Measurements from ENCODE around the gene ZDHHC19.
"Not testable (repeated sequence)": the region's sequence is repeated elsewhere in the genome, so short reads cannot be mapped to it uniquely, and the experiment has no call there.

The ZDHHC19 gene

GRCh38 chr3:196222876-196223595 lies 11.8 kb upstream of the ZDHHC19 start:
- DNase-seq: no peak

DNA sequence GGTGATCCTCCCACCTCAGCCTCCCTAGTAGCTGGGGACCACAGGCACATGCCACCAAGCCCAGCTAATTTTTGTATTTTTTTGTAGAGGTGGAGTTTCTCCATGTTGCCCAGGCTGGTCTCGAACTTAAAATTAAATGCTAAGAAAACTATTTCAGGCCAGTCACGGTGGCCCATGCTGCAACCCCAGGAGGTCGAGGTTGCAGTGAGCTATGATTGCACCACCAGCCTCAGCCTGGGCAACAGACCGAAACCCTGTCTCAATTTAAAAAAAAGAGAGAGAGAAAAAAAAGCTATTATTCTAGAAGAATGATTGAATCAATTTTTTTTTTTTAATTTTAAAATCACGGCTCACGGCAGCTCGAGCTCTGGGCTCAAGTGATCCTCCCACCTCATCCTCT lies 9.8 kb upstream of the ZDHHC19 start:
- no peak for DNase-seq

DNA sequence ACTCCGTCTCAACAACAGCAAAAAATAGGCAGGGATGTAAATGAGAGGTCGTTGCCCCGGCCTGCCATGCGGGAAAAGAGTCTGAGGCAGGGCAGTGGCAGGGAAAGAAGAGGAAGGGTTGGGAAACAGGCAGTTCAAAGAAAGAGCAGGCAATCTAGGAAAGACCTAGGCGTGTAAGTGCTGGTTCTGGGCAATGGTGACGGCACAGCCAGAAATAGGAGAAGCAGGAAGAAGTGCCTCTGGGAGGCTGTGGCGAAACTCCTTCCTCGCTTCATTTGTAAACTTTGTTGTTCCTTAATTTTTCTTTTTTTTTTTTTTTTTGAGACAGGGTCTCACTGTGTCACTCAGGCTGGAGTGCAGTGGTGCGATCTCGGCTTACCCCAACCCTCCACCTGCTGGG lies 9.4 kb upstream of the ZDHHC19 start:
- no peak for DNase-seq

DNA sequence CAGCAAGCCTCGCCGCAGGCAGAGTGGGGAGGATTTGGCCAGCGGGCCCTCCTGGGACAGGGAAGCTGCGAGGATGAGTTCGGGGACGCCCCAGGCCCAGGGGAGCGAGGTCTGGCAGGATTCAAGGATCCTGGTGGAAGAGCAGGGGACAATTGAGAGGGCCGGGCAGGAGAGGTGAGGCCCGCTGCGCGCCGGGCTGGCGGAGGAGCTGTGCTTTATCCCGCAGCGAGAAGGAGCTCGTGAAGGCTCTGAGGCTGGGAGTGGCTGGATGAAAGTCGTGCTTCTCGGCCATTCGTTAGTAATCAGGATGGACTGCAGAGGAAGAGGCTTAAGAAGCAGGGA lies 8.7 kb upstream of the ZDHHC19 start:
- no peak for DNase-seq

DNA sequence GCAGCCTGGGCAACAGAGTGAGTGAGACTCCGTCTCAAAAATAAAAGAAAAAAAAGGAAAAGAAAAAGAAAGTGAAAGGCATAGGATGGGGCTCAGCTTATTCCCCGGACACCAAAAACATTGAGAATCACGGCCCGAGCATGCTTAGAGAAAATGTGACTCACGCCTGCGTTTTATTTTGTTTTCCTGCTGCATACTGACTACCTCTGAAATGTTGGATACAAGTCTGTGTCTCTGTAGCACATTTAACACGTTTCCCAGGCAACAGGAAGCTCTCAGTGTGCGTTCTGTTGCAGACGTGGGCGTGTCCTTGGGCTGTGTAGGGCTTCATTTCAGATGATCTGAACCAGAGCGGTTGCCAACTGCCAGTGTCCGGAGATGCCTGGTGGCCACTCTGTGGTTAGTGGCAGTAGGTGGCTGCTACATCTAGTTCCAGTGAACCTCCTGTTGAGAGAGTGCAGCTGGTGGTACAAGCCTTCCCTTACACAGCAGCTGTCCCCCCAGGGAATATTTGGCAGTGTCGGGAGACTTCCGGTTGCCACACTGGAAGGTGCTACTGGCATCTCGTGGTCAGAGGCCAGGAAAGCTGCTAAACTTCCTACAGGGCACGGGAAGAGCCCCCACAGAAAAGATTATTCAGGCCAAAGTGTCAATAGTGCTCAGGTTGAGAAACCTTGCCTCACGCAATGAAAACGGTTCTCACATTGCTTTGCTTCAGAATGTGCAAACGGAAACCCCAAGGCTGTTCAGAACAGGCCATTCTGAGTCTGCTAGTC lies 8.2 kb upstream of the ZDHHC19 start:
- DNase-seq: no peak

DNA sequence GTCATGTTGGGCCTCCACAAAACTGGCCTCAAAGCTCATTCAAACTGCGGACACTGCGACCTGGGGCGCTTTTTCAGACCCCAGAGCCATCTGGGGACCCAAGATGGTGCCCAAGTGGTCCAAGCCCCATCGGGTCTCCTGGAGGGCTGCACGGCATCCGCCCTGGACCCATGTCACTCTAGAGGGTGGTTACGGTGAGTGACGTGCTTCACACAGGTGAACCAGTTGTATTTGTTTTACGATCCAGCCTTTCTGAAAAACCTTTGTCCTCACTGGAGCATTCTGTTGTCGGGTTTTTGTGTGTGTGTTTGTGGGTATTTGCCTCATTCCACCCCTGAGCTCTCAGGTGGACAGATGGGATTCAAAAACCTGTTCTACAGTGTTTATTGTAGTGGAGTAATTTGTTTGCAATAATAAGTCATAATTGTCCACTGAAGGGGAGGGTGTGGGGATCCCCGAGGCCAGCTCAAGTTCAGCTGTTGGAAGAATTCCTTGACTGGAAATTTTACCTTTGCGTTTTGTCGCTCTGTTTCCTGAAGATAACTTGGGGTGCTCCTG lies 7.0 kb upstream of the ZDHHC19 start:
- DNase-seq: no peak

- DNase-seq: no peak
Observed at GRCh38 chr3:196217307-196218154, 6.3 kb upstream of the ZDHHC19 start.

DNA sequence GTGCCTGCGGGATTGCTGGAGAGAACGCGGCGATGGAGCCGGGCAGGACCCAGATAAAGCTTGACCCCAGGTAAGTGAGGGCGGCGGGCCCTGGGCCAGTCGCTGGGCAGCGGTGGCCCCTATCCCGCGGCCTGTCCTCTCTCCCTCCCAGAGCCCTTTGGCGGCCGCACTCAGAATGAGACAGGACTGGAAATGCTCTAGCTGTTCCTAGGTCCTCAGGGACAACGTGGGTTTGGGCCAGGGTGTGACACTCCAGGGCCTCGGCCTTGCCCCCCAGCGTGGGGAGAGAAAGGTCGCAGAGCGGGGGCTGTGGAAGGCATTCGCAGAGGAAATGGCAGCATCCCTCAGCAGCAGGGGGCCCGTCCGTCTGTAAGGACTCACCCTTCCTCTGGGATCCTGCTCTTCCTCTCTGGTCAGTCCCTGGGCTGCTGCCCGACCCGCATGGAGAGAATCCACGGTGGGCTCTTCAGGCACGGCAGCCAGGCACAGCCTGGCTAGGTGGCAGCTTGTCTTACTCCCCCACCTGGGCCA lies 5.5 kb upstream of the ZDHHC19 start:
- no peak for DNase-seq

- DNase-seq: no peak
Observed at GRCh38 chr3:196216089-196216564, 4.9 kb upstream of the ZDHHC19 start, which contains the start of gene SLC51A. SLC51A (plus strand) TSS chr3:196216534; CDS start chr3:196216713, 179 bp downstream.

GRCh38 chr3:196215493-196216020 lies 4.4 kb upstream of the ZDHHC19 start:
- no peak for DNase-seq

GRCh38 chr3:196214783-196215441 lies 3.7 kb upstream of the ZDHHC19 start:
- DNase-seq: no peak

GRCh38 chr3:196209944-196210672 lies 1.1 kb downstream of the ZDHHC19 start:
- not testable (repeated sequence) for DNase-seq

DNA sequence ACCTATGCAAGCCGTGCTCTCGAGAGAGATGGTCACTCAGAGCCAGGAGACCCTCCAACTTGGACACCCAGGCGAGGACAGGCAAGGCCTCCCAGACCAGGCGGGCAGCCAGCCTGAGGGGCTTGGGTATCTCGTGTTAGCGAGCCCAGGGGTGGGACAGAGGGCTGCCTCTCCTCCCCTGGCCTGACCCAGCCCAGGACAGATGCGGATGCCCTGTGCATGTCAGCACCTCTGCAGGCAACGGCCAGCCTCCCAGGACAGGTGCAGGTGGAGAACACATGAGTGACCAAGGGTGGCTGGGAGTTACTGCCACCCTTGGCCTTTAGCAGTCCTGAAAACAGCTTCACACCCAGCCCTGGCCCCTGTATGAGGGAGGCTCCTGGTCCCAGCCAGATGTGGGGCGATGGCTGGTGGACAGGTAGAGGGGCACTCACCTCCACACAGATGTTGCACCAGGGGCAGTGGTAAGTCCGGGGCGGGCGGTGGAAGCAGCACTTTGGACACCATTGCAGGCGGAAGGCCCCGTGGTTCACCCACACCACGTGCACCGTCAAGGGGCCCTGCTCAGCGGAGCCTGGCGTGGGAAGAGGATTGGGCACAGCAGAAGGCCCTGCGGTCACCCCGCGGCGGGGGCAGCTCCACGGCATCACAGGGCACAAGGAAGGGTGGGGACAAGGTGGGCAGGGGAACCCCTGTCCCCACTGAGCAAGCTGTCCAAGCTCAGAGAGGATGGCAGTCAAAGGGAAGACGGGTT lies 2.1 kb downstream of the ZDHHC19 start:
- no peak for DNase-seq

DNA sequence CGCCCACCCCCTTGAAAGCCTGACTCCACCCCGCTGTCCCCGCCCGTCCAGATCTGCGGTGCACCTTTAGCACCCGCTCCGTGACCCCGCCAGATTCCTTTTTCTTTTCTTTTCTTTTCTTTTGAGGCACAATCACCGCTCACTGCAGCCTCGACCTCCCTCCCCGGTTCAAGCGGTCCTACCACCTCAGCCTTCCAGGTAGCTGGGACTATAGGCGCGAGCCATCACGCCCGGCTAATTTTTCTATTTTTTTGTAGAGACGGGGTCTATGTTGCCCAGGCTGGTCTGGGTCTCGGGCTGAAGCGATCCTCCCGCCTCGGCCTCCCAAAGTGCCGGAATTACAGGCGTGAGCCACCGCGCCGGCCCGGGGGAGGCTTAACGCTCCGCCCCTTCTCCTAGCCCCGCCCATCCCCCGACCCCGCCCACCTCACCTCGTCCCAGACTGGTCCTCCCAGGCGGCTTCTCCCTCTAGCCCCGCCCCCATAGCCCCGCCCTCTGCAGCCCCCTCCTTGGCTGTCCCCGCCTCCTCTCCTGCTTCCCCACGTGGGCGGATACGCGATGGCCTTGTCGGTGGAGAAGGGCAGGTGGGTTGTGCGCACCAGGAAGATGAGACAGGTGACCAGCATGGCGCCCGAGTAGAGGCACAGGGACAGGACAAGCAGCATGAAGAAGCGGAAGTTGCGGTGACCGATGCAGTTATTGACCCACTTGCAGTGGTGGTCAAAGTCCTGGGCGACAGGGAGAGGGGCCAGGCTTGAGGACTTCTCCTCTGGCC lies 3.2 kb downstream of the ZDHHC19 start:
- peak; percentile 88 for DNase-seq

DNA sequence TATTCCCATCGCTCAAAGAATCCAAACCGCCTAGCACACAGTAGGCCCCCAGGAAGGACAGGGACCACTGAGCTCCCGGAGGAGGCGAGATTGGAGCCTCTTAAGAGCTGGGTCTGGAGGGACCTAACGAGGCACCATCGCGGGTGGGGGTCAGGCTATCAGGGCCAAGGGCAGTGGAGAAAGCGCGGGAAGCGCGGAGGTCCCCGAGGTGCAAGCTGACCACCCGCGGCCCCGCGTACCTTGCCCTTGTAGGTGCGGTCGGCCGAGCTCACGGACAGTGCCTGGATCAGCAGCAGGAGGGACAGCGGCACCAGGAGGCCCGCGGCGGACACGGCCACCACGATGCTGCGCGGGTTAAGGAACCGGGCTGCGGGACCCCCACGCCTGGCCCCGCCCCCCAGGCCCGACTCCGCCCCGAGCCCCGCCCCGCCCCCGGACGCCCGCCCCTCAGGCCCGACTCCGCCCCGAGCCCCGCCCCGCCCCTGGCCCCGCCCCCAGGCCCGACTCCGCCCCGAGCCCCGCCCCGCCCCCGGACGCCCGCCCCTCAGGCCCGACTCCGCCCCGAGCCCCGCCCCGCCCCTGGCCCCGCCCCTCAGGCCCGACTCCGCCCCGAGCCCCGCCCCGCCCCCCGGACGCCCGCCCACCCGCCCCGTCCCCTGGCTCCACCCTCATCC lies 3.9 kb downstream of the ZDHHC19 start:
- no peak for DNase-seq

DNA sequence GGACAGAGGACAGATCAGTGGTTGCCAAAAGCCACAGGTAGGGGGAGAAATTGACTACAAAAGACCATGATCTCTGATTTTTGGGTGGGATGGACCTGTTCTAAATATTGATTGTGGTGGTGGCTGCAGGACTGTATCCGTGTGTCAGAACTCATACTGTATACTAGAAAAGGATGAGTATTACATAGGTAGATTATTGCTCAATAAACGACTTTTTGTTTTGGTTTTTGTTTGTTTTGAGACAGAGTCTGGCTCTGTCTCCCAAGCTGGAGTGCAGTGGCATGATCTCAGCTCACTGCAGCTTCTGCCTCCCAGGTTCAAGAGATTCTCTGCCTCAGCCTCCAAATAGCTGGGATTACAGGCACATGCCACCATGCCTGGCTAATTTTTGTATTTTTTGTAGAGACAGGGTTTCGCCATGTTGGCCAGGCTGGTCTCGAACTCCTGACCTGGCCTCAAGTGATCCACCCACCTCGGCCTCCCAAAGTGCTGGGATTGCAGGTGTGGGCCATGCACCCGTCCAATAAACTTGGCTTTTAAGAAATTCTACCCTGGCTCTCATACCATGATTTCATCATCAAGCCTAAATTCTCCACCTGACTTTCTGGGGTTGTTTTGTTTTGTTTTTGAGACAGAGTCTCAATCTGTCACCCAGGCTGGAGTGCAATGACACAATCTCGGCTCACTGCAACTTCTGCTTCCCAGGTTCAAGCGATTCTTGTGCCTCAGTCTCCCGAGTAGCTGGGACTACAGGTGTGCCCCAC lies 5.6 kb downstream of the ZDHHC19 start:
- DNase-seq: not testable (repeated sequence)

- no peak for DNase-seq
Observed at GRCh38 chr3:196203846-196204245, 7.4 kb downstream of the ZDHHC19 start.

DNA sequence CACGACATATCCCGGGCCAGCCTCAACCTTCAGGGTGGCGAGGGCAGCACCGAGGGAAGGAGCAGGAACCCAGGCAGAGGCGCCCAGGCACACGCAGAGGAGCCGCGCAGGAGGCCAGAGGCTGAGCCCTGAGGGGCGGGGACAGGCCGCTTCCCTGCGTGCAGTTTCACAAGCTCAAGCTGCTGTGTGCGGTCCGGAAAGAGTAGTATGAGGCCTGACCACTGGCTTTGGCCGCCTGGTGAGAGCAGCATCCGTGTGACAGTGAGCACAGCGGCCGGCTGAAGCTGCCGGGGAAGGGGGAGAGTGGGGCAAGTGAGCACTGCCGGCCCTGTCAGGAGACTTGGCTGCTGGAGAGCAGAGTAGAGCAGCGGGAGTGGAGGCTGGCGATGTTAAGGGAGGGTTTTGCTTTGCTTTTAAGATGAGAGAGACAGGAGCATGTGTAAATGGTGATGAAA lies 8.7 kb downstream of the ZDHHC19 start:
- no peak for DNase-seq
